Measurements from ENCODE around the gene AGTRAP.

AGTRAP gene

GRCh38 chr1:11784993-11785769 lies 49.2 kb downstream of the AGTRAP start:
- DNase-seq = no peak

GRCh38 chr1:11786168-11786567 lies 50.2 kb downstream of the AGTRAP start:
- DNase-seq = no peak

- DNase-seq = no peak
Observed at GRCh38 chr1:11787251-11787803, 51.4 kb downstream of the AGTRAP start.

GRCh38 chr1:11787804-11788436 lies 52.0 kb downstream of the AGTRAP start:
- DNase-seq = no peak

- no peak for DNase-seq
Observed at GRCh38 chr1:11788549-11789053, 52.7 kb downstream of the AGTRAP start.

GRCh38 chr1:11789126-11790067 lies 53.5 kb downstream of the AGTRAP start:
- DNase-seq = no peak

GRCh38 chr1:11790101-11790879 lies 54.4 kb downstream of the AGTRAP start:
- DNase-seq = no peak

- DNase-seq = no peak
Observed at GRCh38 chr1:11790880-11791715, 55.2 kb downstream of the AGTRAP start.

- DNase-seq = no peak
Observed at GRCh38 chr1:11792106-11792505, 56.2 kb downstream of the AGTRAP start.

- no peak for DNase-seq
Observed at GRCh38 chr1:11793819-11794218, 57.9 kb downstream of the AGTRAP start.

- DNase-seq = no peak
Observed at GRCh38 chr1:11794446-11795237, 58.7 kb downstream of the AGTRAP start.

- no peak for DNase-seq
Observed at GRCh38 chr1:11795238-11795890, 59.4 kb downstream of the AGTRAP start.

GRCh38 chr1:11796036-11796828 lies 60.3 kb downstream of the AGTRAP start:
- DNase-seq = no peak

- no peak for DNase-seq
Observed at GRCh38 chr1:11797525-11798216, 61.7 kb downstream of the AGTRAP start.

GRCh38 chr1:11799099-11799498 lies 63.2 kb downstream of the AGTRAP start:
- no peak for DNase-seq

- no peak for DNase-seq
Observed at GRCh38 chr1:11799896-11800295, 64.0 kb downstream of the AGTRAP start.

- DNase-seq = no peak
Observed at GRCh38 chr1:11800391-11800755, 64.4 kb downstream of the AGTRAP start.
